Right lobe of liver (tissue), 6 donors: ENCODE data around the gene METTL26. TPM values are rescaled to one million over a fixed set of nuclear protein-coding genes. Genes with fewer than 3 reads are reported as not detected.

Experiments
- ATAC-seq, 4 donors: fragments of 200-7000 bp; cut with Tn5 transposase; one replicate each; pipeline ENCODE4 v1.9.1; 2020; ENCODE audit warnings: mild to moderate bottlenecking in 4 of 4, moderate library complexity in 4 of 4
- DNase-seq, 3 donors: peaks; one replicate each; pipeline ENCODE4 v3.0.0-alpha.2; 2020
- H3K27ac ChIP-seq, 3 donors: fragments of 200-600 bp; one replicate each; pipeline ENCODE4 v1.8.0; 2022
- H3K27me3 ChIP-seq, 2 donors: fragments of 200-600 bp; one replicate each; pipeline ENCODE4 v1.8.0; 2022
- H3K36me3 ChIP-seq, 4 donors: fragments of 200-600 bp; sonication (generic) in 1 of 4; one replicate each; pipeline versions ENCODE4 v1.5.1 to v1.8.0; 2017 to 2022; ENCODE audit warnings: control low read depth in 1 of 4
- H3K4me1 ChIP-seq, 4 donors: fragments of 200-600 bp; sonication (generic) in 1 of 4; one replicate each; pipeline versions ENCODE4 v1.5.1 to v1.8.0; 2017 to 2022; ENCODE audit warnings: control low read depth in 1 of 4
- H3K4me3 ChIP-seq, 3 donors: fragments of 200-600 bp; one replicate each; pipeline ENCODE4 v1.8.0; 2022
- H3K9me3 ChIP-seq, 4 donors: fragments of 200-600 bp; sonication (generic) in 1 of 4; one replicate each; pipeline versions ENCODE4 v1.5.1 to v1.8.0; 2017 to 2022; ENCODE audit warnings: control low read depth in 1 of 4
- CTCF ChIP-seq, 4 donors: fragments of 200-600 bp in 3 of 4; fragments of 450-650 bp in 1 of 4; IDR thresholded peaks; one replicate each; pipeline versions ENCODE4 v1.5.1 to v1.8.0; 2016 to 2022; ENCODE audit warnings: antibody characterized with exemption in 4 of 4, mild to moderate bottlenecking in 2 of 4
- POLR2A ChIP-seq: fragments of 450-650 bp; IDR thresholded peaks from one replicate; pipeline ENCODE4 v1.6.1; 2017; ENCODE audit warnings: antibody characterized with exemption, mild to moderate bottlenecking
- WGBS: methylation state at CpG from one replicate; pipeline ENCODE4 v1.1.6; 2018; ENCODE audit warnings: low coverage, low lambda C conversion rate; ENCODE audit not compliant: insufficient coverage; ENCODE audit errors: missing lambda C conversion rate; 5-methylcytosine and 5-hydroxymethylcytosine counted together
- intact Hi-C, 2 donors: fragments of 100-400 bp; cut with DNase I; formaldehyde crosslinking; loops; one replicate each; pipeline versions ENCODE4 v1.11.2 to v1.14.1; 2022
- total RNA-seq, 6 experiments: library from RNA; depleted of rRNA in 2 of 6; stranded (reverse); fragments of >200 nt in 2 of 6; fragmentation: NEBNext Ultra II Directional in 3 of 6; extraction: Animal tissue kit (Norgen Biotek cat#: 25700) in 3 of 6; gene quantifications; one replicate each; pipeline versions ENCODE4 v1.1.0 to v1.2.4, GENCODE V29; 2016 to 2023
- donor health status: DM: no; HTN: yes; CAD: no.
- donor health status: DM: no; HTN: no; CAD: no.
- donor health status: DM: no; HTN: no; CAD: no.
- donor health status: DM: no; HTN: yes; CAD: no.
- donor health status: DM: no; HTN: yes; CAD: no.

The METTL26 gene
- total RNA-seq, 6 experiments from 2014 or later = 22.7 to 126 (median 32.6) TPM

DNA sequence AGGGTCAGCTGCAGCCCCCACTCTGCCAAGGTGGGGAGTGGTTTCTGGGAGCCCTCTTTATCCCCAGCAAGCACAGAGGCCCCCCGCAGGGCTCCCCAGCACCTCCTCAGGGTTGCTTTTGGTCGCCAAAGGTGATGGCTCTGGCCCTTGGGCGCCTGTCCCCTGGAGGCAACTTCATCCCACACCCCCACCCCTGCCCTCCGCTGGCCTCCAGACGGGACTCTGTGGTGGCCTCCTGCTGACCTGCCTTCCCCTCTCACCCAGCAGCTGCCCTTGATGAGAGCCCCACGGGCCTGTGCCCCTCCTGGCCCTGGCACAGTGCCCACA is 24.0 kb upstream of the METTL26 start:
- intact Hi-C loops = no loop called here
- 100% methylated on average over 1 of the region's 6 CpGs for WGBS
- H3K4me3 ChIP-seq = no peak overlapping the region

DNA sequence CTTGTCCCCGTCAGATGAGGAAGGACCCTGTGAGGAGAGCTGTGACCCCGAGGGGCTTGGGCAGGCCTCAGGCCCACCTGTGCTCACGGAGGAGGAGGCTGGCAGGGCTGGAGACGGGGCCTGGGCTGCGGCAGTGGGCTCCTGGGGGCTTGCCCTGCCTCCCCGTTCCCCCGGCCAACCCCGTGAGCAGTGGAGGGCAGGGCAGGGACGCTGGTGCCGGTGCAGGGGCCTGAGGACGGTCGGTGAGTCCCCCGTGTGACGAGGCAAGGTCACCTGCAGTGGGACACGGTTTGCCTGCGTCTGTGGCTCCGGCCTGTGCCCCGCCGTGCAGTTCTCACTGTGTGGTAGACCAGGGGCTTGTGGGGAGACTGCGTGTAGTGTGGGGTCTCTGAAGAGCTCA is 23.5 kb upstream of the METTL26 start:
- no CpG with 5 or more reads among the region's 20 CpGs for WGBS
- H3K36me3 ChIP-seq = no peaks in the 10 kb centered on the region
- H3K9me3 ChIP-seq = no peaks in the 10 kb centered on the region
- DNase-seq (no peak), ATAC-seq (no peak)
- H3K4me3 ChIP-seq = no peak overlapping the region
- H3K4me1 ChIP-seq = peaks cover 0 to 11% (median 0%) of the 10 kb centered on the region in 4 donors
- no peaks in the 10 kb centered on the region for H3K27me3 ChIP-seq
- intact Hi-C loops = no loop called here
- H3K27ac ChIP-seq = no peak overlapping the region
- TF ChIP-seq CTCF (IDR thresholded peaks at IDR 0.05) (no peak), POLR2A (no peak)

More for the DNA sequence above, 24.0 kb upstream of the METTL26 start:
- no peaks in the 10 kb centered on the region for H3K27me3 ChIP-seq
- DNase-seq = no peak
- no peaks in the 10 kb centered on the region for H3K36me3 ChIP-seq
- TF ChIP-seq POLR2A = no peak
- no peak for TF ChIP-seq CTCF (IDR thresholded peaks at IDR 0.05)
- no peak overlapping the region for H3K27ac ChIP-seq
- peaks cover 0 to 11% (median 0%) of the 10 kb centered on the region in 4 donors for H3K4me1 ChIP-seq
- ATAC-seq = no peak
- H3K9me3 ChIP-seq = no peaks in the 10 kb centered on the region

DNA sequence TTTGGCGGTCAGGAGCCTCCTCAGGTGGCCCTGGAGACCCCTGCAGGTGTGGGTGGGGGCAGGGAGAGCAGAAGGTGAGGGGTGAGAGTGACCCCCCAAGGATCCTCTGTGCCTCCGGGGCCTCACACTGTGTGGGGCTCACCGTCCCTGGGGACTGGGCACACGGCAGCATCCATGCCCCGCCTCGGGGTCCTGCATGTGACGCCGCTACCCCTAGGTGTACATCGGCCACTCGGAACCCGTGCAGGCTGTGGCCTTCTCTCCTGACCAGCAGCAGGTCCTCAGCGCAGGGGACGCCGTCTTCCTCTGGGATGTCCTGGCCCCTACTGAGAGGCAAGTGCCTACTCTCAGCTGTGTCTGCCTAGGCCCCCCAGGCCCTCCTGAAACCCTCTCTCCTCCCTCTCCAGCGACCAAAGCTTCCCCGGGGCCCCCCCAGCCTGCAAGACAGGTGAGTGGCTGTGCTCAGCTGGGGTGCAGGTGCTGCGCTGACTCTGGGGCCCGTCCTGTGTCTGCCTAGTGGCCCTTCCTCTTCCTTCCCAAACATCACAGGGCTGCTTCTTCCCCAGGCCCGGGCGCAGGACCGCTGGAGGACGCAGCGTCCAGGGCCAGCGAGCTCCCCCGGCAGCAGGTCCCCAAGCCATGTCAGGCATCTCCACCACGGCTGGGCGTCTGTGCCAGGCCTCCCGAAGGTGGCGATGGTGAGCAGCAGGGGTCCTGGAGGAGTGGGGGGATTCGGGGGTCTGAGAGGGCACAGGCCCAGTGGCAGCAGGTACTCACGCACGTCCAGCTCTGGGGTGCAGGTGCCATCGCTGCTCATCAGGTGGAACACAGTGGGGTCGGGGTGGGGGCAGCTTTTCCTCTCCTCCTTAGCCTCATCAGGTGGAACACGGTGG is 22.8 kb upstream of the METTL26 start:
- Histone ChIP-seq H3K9me3 (no peaks in the 10 kb centered on the region), H3K27me3 (no peaks in the 10 kb centered on the region), H3K36me3 (no peaks in the 10 kb centered on the region), H3K4me3 (no peak overlapping the region), H3K4me1 (peaks cover 0 to 11% (median 0%) of the 10 kb centered on the region in 4 donors), H3K27ac (no peak overlapping the region)
- no peak for ATAC-seq
- intact Hi-C loops = no loop called here
- DNase-seq = no peak
- WGBS = 60% methylated on average over 1 of the region's 35 CpGs
- TF ChIP-seq CTCF (IDR thresholded peaks at IDR 0.05) = no peak
- TF ChIP-seq POLR2A = no peak

- Histone ChIP-seq H3K27ac (no peak overlapping the region), H3K4me1 (peaks cover 0 to 11% (median 0%) of the 10 kb centered on the region in 4 donors), H3K36me3 (no peaks in the 10 kb centered on the region), H3K27me3 (no peaks in the 10 kb centered on the region), H3K4me3 (no peak overlapping the region), H3K9me3 (no peaks in the 10 kb centered on the region)
- intact Hi-C loops = no loop called here
- no CpG with 5 or more reads among the region's 22 CpGs for WGBS
- no peak for ATAC-seq
- DNase-seq = no peak
- TF ChIP-seq POLR2A (no peak), CTCF (IDR thresholded peaks at IDR 0.05) (no peak)
Observed at GRCh38 chr16:657487-657886, 21.4 kb upstream of the METTL26 start.
